Measurements from ENCODE around the gene IL22RA1. TPM values are rescaled to one million over a fixed set of nuclear protein-coding genes. Genes with fewer than 3 reads are reported as not detected.

IL22RA1 gene
- total and polyA plus RNA-seq, 2 experiments from 2014 or later: 0.21 TPM; not detected in 1

DNA sequence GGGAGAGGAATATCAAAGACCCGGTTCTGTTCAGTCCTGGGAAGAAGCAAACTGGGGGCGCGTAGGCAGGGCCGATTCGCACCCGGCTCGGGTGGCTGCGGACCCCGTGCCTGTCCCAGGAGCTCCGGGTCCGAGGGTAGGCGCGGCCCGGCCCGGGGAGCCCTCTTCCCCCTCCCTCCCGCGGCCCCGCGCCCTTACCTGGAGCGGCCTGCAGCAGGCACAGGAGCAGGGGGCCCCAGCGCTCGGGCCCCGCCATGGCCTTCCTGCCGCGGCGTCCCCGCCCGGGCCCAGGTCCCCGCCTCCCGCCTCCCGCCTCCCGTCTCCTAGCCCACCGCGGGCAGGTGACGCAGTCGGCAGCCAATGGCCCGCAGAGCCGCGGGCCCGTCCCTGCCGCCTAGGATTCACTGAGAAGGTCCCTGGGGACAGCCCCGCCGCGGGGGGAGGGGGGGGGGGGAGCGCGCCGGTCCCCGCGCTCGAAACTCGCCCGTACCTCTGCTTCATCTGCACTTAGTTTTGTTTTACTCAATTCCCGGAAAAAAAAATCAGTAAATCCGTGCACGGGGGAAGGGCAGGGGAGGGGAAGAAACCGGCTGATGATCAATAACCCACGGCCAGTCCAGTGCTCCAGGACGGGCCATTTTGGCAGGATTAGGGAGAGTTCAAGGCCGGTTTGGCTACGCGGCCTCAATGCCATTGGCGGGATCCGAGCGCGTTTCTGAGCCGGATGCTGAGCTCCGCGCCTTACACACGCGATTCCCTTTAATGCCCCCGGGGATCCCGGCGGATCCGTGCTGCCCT, 44.3 kb upstream of the IL22RA1 start, which contains the start of gene IFNLR1:
Gene IFNLR1, minus strand, starts transcription at position 297 of the 798 bp plus-strand sequence. Its CDS starts 41 bp downstream, at position 256.
- H3K79me2 ChIP-seq (ENCODE audit: insufficient read depth): no peaks in the 10 kb centered on the region
- peak within 1 kb of the TSS; percentile 76 for H2AFZ ChIP-seq
- no peak within 1 kb of the TSS for H3K27ac ChIP-seq
- H4K20me1 ChIP-seq (ENCODE audit: insufficient read depth): no peaks in the 10 kb centered on the region
- H3K4me2 ChIP-seq (ENCODE audit: unreplicated experiment): peak within 1 kb of the TSS; percentile 62
- H3K9me2 ChIP-seq (ENCODE audit: insufficient read depth): no peaks in the 10 kb centered on the region
- DNase-seq: peak; percentile 63
- H3K27me3 ChIP-seq (replicated peaks; ENCODE audit: insufficient read depth): peaks cover 4% of the 10 kb centered on the region
- H3K9ac ChIP-seq: peak within 1 kb of the TSS; percentile 46
- H3K4me1 ChIP-seq (ENCODE audit: insufficient read depth): no peaks in the 10 kb centered on the region; the same call in 1 of the 2 replicates
- H3K9me3 ChIP-seq (ENCODE audit: low read depth): no peaks in the 10 kb centered on the region
- peaks cover 6% of the 10 kb centered on the region; the same call in 1 of the 2 replicates for H3F3A ChIP-seq (ENCODE audit: insufficient read depth)
- peak within 1 kb of the TSS; percentile 70 for H3K4me3 ChIP-seq
- in situ Hi-C loops (cut with MboI): no loop called here
- WGBS, 2 experiments (ENCODE audit: low coverage in 1 of 2, low lambda C conversion rate in 2 of 2, missing lambda C conversion rate in 2 of 2): 4 to 6% methylated on average over 35 to 61 of the region's 74 CpGs
- no peaks in the 10 kb centered on the region for H3K36me3 ChIP-seq (ENCODE audit: low read depth)
- TF ChIP-seq EZH2phosphoT487 (IDR thresholded peaks at IDR 0.05; ENCODE audit: insufficient read depth, low read depth) (no peak), EZH2 (IDR thresholded peaks at IDR 0.05; ENCODE audit: insufficient read depth, poor library complexity, severe bottlenecking) (no peak)

- Histone ChIP-seq H3F3A (ENCODE audit: insufficient read depth) (peaks cover 6% of the 10 kb centered on the region; the same call in 1 of the 2 replicates), H3K79me2 (ENCODE audit: insufficient read depth) (no peaks in the 10 kb centered on the region), H4K20me1 (ENCODE audit: insufficient read depth) (no peaks in the 10 kb centered on the region), H3K36me3 (ENCODE audit: low read depth) (no peaks in the 10 kb centered on the region), H3K9ac (no peak overlapping the region), H3K4me3 (peak overlapping the region; percentile 70), H3K27me3 (replicated peaks; ENCODE audit: insufficient read depth) (peaks cover 4% of the 10 kb centered on the region), H3K27ac (no peak overlapping the region), H3K9me3 (ENCODE audit: low read depth) (no peaks in the 10 kb centered on the region), H3K9me2 (ENCODE audit: insufficient read depth) (no peaks in the 10 kb centered on the region), H3K4me2 (ENCODE audit: unreplicated experiment) (peak overlapping the region; percentile 62), H2AFZ (peak overlapping the region; percentile 76), H3K4me1 (ENCODE audit: insufficient read depth) (no peaks in the 10 kb centered on the region; the same call in 1 of the 2 replicates)
- WGBS, 2 experiments (ENCODE audit: low coverage in 1 of 2, low lambda C conversion rate in 2 of 2, missing lambda C conversion rate in 2 of 2): 72 to 76% methylated on average over 8 of the region's 8 CpGs
- no peak for TF ChIP-seq EZH2 (IDR thresholded peaks at IDR 0.05; ENCODE audit: insufficient read depth, poor library complexity, severe bottlenecking)
- TF ChIP-seq EZH2phosphoT487 (IDR thresholded peaks at IDR 0.05; ENCODE audit: insufficient read depth, low read depth): no peak
- in situ Hi-C loops (cut with MboI): no loop called here
- no peak for DNase-seq
These were observed 43.7 kb upstream of the IL22RA1 start for GRCh38 chr1:24186711-24186992.

DNA sequence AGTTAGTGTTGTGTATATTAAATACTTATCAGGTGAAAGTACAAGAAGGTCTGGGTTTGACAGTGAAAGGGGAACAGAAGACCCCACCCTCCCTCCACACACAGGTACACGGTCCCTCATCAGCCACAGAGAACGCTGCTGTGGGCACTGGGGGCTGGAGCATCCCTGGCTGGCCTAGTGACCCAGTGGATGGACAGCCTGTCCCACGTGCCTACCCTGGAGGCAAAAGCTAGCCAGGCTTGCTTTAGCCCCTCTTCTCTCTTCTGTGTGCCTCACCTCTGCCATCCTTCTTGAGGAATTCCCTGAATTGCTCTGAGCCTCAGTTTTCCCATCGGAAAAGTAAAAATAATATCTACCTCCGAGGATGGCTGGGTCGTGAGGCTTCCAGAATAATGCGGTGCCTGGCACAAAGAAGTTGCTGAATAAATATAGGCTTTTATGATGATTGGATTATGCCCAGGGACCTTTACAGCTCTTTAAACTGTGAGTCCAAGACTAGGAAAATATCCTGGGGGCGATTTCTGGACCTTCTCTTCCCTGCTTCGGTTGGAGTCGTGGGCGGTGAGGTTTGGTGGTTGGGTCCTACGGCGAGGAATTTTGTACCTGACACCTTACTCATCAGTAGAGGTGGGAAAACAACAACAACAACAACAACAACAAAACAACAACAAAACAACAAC, 43.2 kb upstream of the IL22RA1 start:
- H3K4me3 ChIP-seq: no peak overlapping the region
- H3K9me2 ChIP-seq (ENCODE audit: insufficient read depth): no peaks in the 10 kb centered on the region
- H3K36me3 ChIP-seq (ENCODE audit: low read depth): no peaks in the 10 kb centered on the region
- H3K9me3 ChIP-seq (ENCODE audit: low read depth): no peaks in the 10 kb centered on the region
- H2AFZ ChIP-seq: no peak overlapping the region
- no peak overlapping the region for H3K9ac ChIP-seq
- no peaks in the 10 kb centered on the region; the same call in 1 of the 2 replicates for H3K4me1 ChIP-seq (ENCODE audit: insufficient read depth)
- in situ Hi-C loops (cut with MboI): no loop called here
- DNase-seq: no peak
- no peak overlapping the region for H3K27ac ChIP-seq
- peaks cover 6% of the 10 kb centered on the region; the same call in 1 of the 2 replicates for H3F3A ChIP-seq (ENCODE audit: insufficient read depth)
- H3K79me2 ChIP-seq (ENCODE audit: insufficient read depth): no peaks in the 10 kb centered on the region
- no peak for TF ChIP-seq EZH2 (IDR thresholded peaks at IDR 0.05; ENCODE audit: insufficient read depth, poor library complexity, severe bottlenecking)
- no peak for TF ChIP-seq EZH2phosphoT487 (IDR thresholded peaks at IDR 0.05; ENCODE audit: insufficient read depth, low read depth)
- H3K27me3 ChIP-seq (replicated peaks; ENCODE audit: insufficient read depth): peaks cover 4% of the 10 kb centered on the region
- WGBS, 2 experiments (ENCODE audit: low coverage in 1 of 2, low lambda C conversion rate in 2 of 2, missing lambda C conversion rate in 2 of 2): 94 to 95% methylated on average over 12 to 13 of the region's 13 CpGs
- no peaks in the 10 kb centered on the region for H4K20me1 ChIP-seq (ENCODE audit: insufficient read depth)
- H3K4me2 ChIP-seq (ENCODE audit: unreplicated experiment): no peak overlapping the region

GRCh38 chr1:24185076-24185475, 42.1 kb upstream of the IL22RA1 start:
- H3K27ac ChIP-seq: no peak overlapping the region
- in situ Hi-C loops (cut with MboI): no loop called here

More at GRCh38 chr1:24185076-24185475, 42.1 kb upstream of the IL22RA1 start:
- 84 to 87% methylated on average over 4 of the region's 4 CpGs for WGBS, 2 experiments (ENCODE audit: low coverage in 1 of 2, low lambda C conversion rate in 2 of 2, missing lambda C conversion rate in 2 of 2)
- H3K36me3 ChIP-seq (ENCODE audit: low read depth): no peaks in the 10 kb centered on the region
- no peaks in the 10 kb centered on the region for H3K79me2 ChIP-seq (ENCODE audit: insufficient read depth)
- no peaks in the 10 kb centered on the region for H3K9me2 ChIP-seq (ENCODE audit: insufficient read depth)
- H3K27me3 ChIP-seq (replicated peaks; ENCODE audit: insufficient read depth): peaks cover 4% of the 10 kb centered on the region
- DNase-seq: no peak
- H3K9ac ChIP-seq: no peak overlapping the region
- H3F3A ChIP-seq (ENCODE audit: insufficient read depth): peaks cover 6% of the 10 kb centered on the region; the same call in 1 of the 2 replicates
- no peaks in the 10 kb centered on the region; the same call in 1 of the 2 replicates for H3K4me1 ChIP-seq (ENCODE audit: insufficient read depth)
- TF ChIP-seq EZH2 (IDR thresholded peaks at IDR 0.05; ENCODE audit: insufficient read depth, poor library complexity, severe bottlenecking) (no peak), EZH2phosphoT487 (IDR thresholded peaks at IDR 0.05; ENCODE audit: insufficient read depth, low read depth) (no peak)
- H3K9me3 ChIP-seq (ENCODE audit: low read depth): no peaks in the 10 kb centered on the region
- H3K4me3 ChIP-seq: no peak overlapping the region
- no peak overlapping the region for H3K4me2 ChIP-seq (ENCODE audit: unreplicated experiment)
- H4K20me1 ChIP-seq (ENCODE audit: insufficient read depth): no peaks in the 10 kb centered on the region
- H2AFZ ChIP-seq: no peak overlapping the region
